Fibroblast of villous mesenchyme (primary cell): Measurements from ENCODE around the gene MTHFD2L. TPM values are rescaled to one million over a fixed set of nuclear protein-coding genes. Genes with fewer than 3 reads are reported as not detected.
"Not testable (repeated sequence)": the region's sequence is repeated elsewhere in the genome, so short reads cannot be mapped to it uniquely, and the experiment has no call there.

Source experiments
- DNase-seq: peaks from one replicate; pipeline ENCODE4 v3.0.0-alpha.2; 2010; ENCODE audit warnings: low read depth
- H3K4me3 ChIP-seq: 2 replicates; pipeline ENCODE4 v1.5.1; 2011; ENCODE audit warnings: low read depth, mild to moderate bottlenecking, low read length
- total RNA-seq: library from RNA; depleted of rRNA; stranded (reverse); fragments of >200 nt; gene quantifications from 2 replicates; pipeline ENCODE4 v1.2.3, GENCODE V29; 2012
- TF ChIP-seq, protein P1 (sequence below): IDR thresholded peaks from 2 replicates; pipeline ENCODE4 v1.5.1; 2012; ENCODE audit warnings: low read depth, mild to moderate bottlenecking, low read length; ENCODE audit not compliant: insufficient read depth

The MTHFD2L gene
- total RNA-seq, 1 donor, result 16.8 TPM

- TF ChIP-seq, protein P1, sequence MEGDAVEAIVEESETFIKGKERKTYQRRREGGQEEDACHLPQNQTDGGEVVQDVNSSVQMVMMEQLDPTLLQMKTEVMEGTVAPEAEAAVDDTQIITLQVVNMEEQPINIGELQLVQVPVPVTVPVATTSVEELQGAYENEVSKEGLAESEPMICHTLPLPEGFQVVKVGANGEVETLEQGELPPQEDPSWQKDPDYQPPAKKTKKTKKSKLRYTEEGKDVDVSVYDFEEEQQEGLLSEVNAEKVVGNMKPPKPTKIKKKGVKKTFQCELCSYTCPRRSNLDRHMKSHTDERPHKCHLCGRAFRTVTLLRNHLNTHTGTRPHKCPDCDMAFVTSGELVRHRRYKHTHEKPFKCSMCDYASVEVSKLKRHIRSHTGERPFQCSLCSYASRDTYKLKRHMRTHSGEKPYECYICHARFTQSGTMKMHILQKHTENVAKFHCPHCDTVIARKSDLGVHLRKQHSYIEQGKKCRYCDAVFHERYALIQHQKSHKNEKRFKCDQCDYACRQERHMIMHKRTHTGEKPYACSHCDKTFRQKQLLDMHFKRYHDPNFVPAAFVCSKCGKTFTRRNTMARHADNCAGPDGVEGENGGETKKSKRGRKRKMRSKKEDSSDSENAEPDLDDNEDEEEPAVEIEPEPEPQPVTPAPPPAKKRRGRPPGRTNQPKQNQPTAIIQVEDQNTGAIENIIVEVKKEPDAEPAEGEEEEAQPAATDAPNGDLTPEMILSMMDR, result no peak
- no peak overlapping the region for H3K4me3 ChIP-seq
- DNase-seq, result peak; percentile 15
These were observed 45.5 kb downstream of the MTHFD2L start for GRCh38 chr4:74203467-74203866.

DNA sequence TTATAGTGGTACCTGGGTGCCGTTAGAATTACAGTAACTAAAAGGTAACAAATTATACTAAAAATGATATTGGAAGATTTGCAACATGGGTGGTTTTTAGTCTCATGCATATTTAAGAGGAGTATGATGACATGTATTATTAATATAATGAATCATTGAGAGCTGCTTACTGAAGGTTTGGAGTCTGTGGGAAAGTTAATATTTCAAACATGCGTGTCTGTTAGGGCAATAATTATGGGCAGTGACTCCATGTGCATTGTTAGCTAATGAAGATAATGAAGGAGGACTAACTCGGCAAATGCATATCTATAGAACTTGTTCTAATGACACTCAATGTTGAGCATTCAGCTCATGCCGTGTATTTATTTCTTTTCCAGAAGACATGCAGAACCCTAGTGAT, 47.1 kb downstream of the MTHFD2L start:
- TF ChIP-seq, protein P1, result no peak
- no peak for DNase-seq
- no peak overlapping the region for H3K4me3 ChIP-seq

GRCh38 chr4:74205559-74205958, 47.6 kb downstream of the MTHFD2L start:
- DNase-seq, result no peak
- TF ChIP-seq, protein P1, result no peak
- no peak overlapping the region for H3K4me3 ChIP-seq

- H3K4me3 ChIP-seq, result no peak overlapping the region
- DNase-seq, result peak; percentile 80
- TF ChIP-seq, protein P1, result no peak
These were observed 48.3 kb downstream of the MTHFD2L start for GRCh38 chr4:74206088-74206825.

- DNase-seq, result not testable (repeated sequence)
These were observed 56.7 kb downstream of the MTHFD2L start for GRCh38 chr4:74214457-74215159.

GRCh38 chr4:74215236-74215635, 57.3 kb downstream of the MTHFD2L start:
- DNase-seq, H3K4me3 ChIP-seq: not testable (repeated sequence)

More at GRCh38 chr4:74214457-74215159, 56.7 kb downstream of the MTHFD2L start:
- not testable (repeated sequence) for H3K4me3 ChIP-seq

DNA sequence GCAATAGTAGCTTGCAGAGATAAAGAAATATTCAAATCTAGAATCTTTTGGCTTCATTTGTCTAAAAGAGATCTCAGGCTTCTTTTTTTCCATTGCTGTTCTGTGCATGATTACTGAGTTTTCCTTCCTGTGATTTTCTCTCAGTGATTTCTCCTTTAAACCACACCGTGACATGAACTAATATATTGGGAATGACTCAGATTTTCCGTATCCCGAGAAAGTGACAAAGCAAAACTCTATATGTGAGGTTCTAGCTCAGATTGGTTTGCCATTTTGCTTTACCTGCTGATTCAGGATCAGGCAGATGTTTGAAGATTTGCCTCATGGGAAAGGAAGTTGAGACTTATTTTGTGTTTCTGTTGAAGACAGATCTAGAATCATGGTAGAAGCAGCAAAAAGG, 59.4 kb downstream of the MTHFD2L start:
- TF ChIP-seq, protein P1, result no peak
- H3K4me3 ChIP-seq, result no peak overlapping the region
- DNase-seq, result peak; percentile 26
